CD4-positive, alpha-beta T cell (primary cell): ENCODE measurements around the gene WDR91. TPM values are rescaled to one million over a fixed set of nuclear protein-coding genes. Genes with fewer than 3 reads are reported as not detected.

ENCODE experiments used
- ATAC-seq: fragments of 200-7000 bp; cut with Tn5 transposase; one replicate; pipeline ENCODE4 v1.10.0; 2022; ENCODE audit warnings: mild to moderate bottlenecking; ENCODE audit not compliant: poor library complexity
- CTCF ChIA-PET: fragments of 350-600 bp; sonication (Branson Sonifier 250); formaldehyde crosslinking; loops from one replicate; lab custom pipeline; 2021; ENCODE audit warnings: antibody characterized with exemption, inconsistent platforms; lab: Charles Lee
- POLR2A ChIA-PET: fragments of 350-600 bp; sonication (Branson Sonifier 250); formaldehyde crosslinking; loops from one replicate; lab custom pipeline; 2021; ENCODE audit warnings: antibody characterized with exemption, inconsistent platforms; lab: Charles Lee
- DNase-seq, 14 experiments: peaks; one replicate each; pipeline ENCODE4 v3.0.0-alpha.2; 2013 to 2020; ENCODE audit warnings: mixed read lengths in 2 of 14
- H3K27ac ChIP-seq, 2 donors: one replicate each; pipeline versions ENCODE4 v1.5.1 to v1.7.0; 2013; ENCODE audit warnings: low read length in 2 of 2, low read depth in 1 of 2, mild to moderate bottlenecking in 1 of 2
- H3K27me3 ChIP-seq, 2 experiments: 1 replicate in 1 of 2; 2 replicates in 1 of 2; pipeline versions ENCODE4 v1.6.1 to v1.7.0; 2013; ENCODE audit warnings: low read length in 2 of 2, control low read depth in 1 of 2, mild to moderate bottlenecking in 1 of 2, moderate library complexity in 1 of 2; ENCODE audit not compliant: insufficient read depth in 2 of 2, control insufficient read depth in 1 of 2
- H3K36me3 ChIP-seq: one replicate; pipeline ENCODE4 v1.6.1; 2013; ENCODE audit warnings: low read length, control low read depth; ENCODE audit not compliant: insufficient read depth
- H3K4me1 ChIP-seq: one replicate; pipeline ENCODE4 v1.6.1; 2013; ENCODE audit warnings: low read length, control low read depth; ENCODE audit not compliant: insufficient read depth
- H3K4me3 ChIP-seq: one replicate; pipeline ENCODE4 v1.5.1; 2013; ENCODE audit warnings: mild to moderate bottlenecking, low read length, moderate library complexity
- H3K9me3 ChIP-seq, 2 experiments: 1 replicate in 1 of 2; 2 replicates in 1 of 2; pipeline versions ENCODE4 v1.6.1 to v1.7.0; 2013; ENCODE audit warnings: low read length in 2 of 2, mild to moderate bottlenecking in 2 of 2, control low read depth in 1 of 2, moderate library complexity in 1 of 2; ENCODE audit not compliant: control insufficient read depth in 1 of 2, insufficient read depth in 1 of 2
- H3K27ac Mint-ChIP-seq: one replicate; pipeline ENCODE4 v1.8.0; 2020; ENCODE audit warnings: mixed read lengths
- H3K27me3 Mint-ChIP-seq: one replicate; pipeline ENCODE4 v1.8.0; 2021; ENCODE audit warnings: mixed read lengths
- H3K36me3 Mint-ChIP-seq: one replicate; pipeline ENCODE4 v1.8.0; 2021; ENCODE audit warnings: low read depth, mixed read lengths
- H3K4me1 Mint-ChIP-seq: one replicate; pipeline ENCODE4 v1.8.0; 2021; ENCODE audit warnings: low read depth, mixed read lengths
- H3K4me3 Mint-ChIP-seq: one replicate; pipeline ENCODE4 v1.8.0; 2020; ENCODE audit warnings: mild to moderate bottlenecking, mixed read lengths
- H3K9me3 Mint-ChIP-seq: one replicate; pipeline ENCODE4 v1.8.0; 2020; ENCODE audit warnings: mixed read lengths
- intact Hi-C, 2 experiments: fragments of 100-400 bp; cut with DNase I in 1 of 2; cut with micrococcal nuclease in 1 of 2; formaldehyde crosslinking; loops; one replicate each; pipeline versions ENCODE4 v1.15.1 to v1.9.0; 2023 to 2025; cut with DNase I, micrococcal nuclease
- total RNA-seq, 174 experiments: library from RNA in 2 of 174; stranded (reverse) in 2 of 174; gene quantifications; one replicate each; pipeline ENCODE4 v1.2.3 and lab custom pipeline; 2021 to 2026
- TF ChIP-seq, protein P1 (sequence below): fragments of 200-600 bp; IDR thresholded peaks from one replicate; pipeline ENCODE4 v1.8.0; 2022; ENCODE audit warnings: antibody characterized with exemption, mild to moderate bottlenecking

The WDR91 gene
- total RNA-seq, 2 experiments from 2014 or later, result 39.9 to 41.7 TPM

DNA sequence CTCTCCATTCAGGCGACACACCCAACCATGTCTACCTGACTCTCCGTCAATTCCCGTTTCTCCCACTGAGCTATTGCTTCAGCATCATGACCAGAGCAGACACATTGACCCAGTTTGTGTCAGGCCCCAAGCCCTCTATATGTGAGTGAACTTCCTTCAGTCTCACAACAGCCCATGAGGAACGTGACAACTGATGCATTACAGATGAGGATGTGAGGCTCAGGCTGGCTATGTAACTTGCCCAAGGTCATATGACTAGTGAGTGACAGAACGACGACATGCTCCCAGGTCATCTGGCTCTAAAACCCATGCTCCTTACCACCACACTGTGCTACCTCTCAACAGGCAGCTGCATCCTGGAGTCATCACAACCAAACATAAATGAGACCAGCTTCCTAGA, 59.8 kb downstream of the WDR91 start:
- Histone ChIP-seq H3K36me3 (peaks cover 19% of the 10 kb centered on the region), H3K9me3 (peaks cover 0 to 22% of the 10 kb centered on the region in 2 experiments), H3K4me1 (peaks cover 23% of the 10 kb centered on the region), H3K4me3 (no peak overlapping the region), H3K27me3 (no peaks in the 10 kb centered on the region), H3K27ac (no peak overlapping the region)
- Mint-ChIP-seq H3K4me1 (peaks cover 84% of the 10 kb centered on the region), H3K27ac (peak overlapping the region; percentile 46), H3K9me3 (peaks cover 28% of the 10 kb centered on the region), H3K4me3 (peak overlapping the region; percentile 57), H3K36me3 (peaks cover 78% of the 10 kb centered on the region), H3K27me3 (no peaks in the 10 kb centered on the region)
- POLR2A ChIA-PET, result interaction anchor here (0.7 to 0.9 kb wide), 2 partner anchors 13 to 19 kb away, joined by 5 read pairs; partner anchors contain the start of gene CYREN
- intact Hi-C loops, result loop anchor here in 1 of 2 experiments (2.0 to 5.0 kb wide), 2 partner anchors 15 to 499 kb away; no protein-coding TSS in a partner anchor
- TF ChIP-seq, protein P1, sequence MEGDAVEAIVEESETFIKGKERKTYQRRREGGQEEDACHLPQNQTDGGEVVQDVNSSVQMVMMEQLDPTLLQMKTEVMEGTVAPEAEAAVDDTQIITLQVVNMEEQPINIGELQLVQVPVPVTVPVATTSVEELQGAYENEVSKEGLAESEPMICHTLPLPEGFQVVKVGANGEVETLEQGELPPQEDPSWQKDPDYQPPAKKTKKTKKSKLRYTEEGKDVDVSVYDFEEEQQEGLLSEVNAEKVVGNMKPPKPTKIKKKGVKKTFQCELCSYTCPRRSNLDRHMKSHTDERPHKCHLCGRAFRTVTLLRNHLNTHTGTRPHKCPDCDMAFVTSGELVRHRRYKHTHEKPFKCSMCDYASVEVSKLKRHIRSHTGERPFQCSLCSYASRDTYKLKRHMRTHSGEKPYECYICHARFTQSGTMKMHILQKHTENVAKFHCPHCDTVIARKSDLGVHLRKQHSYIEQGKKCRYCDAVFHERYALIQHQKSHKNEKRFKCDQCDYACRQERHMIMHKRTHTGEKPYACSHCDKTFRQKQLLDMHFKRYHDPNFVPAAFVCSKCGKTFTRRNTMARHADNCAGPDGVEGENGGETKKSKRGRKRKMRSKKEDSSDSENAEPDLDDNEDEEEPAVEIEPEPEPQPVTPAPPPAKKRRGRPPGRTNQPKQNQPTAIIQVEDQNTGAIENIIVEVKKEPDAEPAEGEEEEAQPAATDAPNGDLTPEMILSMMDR, result no peak
- CTCF ChIA-PET, result interaction anchor here (7.2 kb wide), 1 partner anchor 18 kb away, joined by 53 read pairs; the partner anchor contains the start of gene CYREN
- ATAC-seq (no peak), DNase-seq (peak in 3 of 14 experiments; percentile 18 to 72 (median 56))

DNA sequence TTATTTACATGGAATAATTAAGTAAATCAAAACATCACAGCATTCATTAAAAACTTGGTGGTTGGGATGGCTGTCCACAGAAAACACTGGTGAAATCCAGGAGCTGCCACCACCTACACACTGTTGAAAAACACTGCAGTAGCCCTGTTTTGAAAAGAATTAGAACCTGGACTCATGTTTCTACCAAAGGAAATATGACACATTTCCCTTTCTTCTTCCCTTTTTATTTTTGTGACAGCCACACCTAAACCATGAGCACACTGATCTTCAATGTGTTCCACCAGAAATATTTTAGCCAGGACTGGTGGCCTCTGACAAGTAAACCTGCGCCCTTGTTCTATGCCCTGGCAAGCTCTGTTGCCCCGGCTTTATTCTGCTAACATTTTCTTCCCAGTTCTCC, 60.2 kb downstream of the WDR91 start:
- Mint-ChIP-seq H3K4me1 (peaks cover 88% of the 10 kb centered on the region), H3K27ac (peak overlapping the region; percentile 46), H3K9me3 (peaks cover 24% of the 10 kb centered on the region), H3K27me3 (no peaks in the 10 kb centered on the region), H3K4me3 (peak overlapping the region; percentile 57), H3K36me3 (peaks cover 74% of the 10 kb centered on the region)
- Histone ChIP-seq H3K9me3 (peaks cover 0 to 18% of the 10 kb centered on the region in 2 experiments), H3K36me3 (peaks cover 18% of the 10 kb centered on the region), H3K27ac (no peak overlapping the region), H3K4me1 (peaks cover 27% of the 10 kb centered on the region), H3K4me3 (no peak overlapping the region), H3K27me3 (no peaks in the 10 kb centered on the region)
- ATAC-seq, result no peak
- intact Hi-C loops, result loop anchor here in 1 of 2 experiments (2.0 to 5.0 kb wide), 2 partner anchors 16 to 499 kb away; no protein-coding TSS in a partner anchor
- DNase-seq, result no peak
- POLR2A ChIA-PET, result interaction anchor here (0.9 to 1.1 kb wide), 2 partner anchors 18 to 20 kb away, joined by 4 to 5 read pairs; partner anchors contain the start of gene CYREN
- CTCF ChIA-PET, result interaction anchor here (7.2 kb wide), 1 partner anchor 18 kb away, joined by 53 read pairs; the partner anchor contains the start of gene CYREN
- TF ChIP-seq, protein P1, result no peak

DNA sequence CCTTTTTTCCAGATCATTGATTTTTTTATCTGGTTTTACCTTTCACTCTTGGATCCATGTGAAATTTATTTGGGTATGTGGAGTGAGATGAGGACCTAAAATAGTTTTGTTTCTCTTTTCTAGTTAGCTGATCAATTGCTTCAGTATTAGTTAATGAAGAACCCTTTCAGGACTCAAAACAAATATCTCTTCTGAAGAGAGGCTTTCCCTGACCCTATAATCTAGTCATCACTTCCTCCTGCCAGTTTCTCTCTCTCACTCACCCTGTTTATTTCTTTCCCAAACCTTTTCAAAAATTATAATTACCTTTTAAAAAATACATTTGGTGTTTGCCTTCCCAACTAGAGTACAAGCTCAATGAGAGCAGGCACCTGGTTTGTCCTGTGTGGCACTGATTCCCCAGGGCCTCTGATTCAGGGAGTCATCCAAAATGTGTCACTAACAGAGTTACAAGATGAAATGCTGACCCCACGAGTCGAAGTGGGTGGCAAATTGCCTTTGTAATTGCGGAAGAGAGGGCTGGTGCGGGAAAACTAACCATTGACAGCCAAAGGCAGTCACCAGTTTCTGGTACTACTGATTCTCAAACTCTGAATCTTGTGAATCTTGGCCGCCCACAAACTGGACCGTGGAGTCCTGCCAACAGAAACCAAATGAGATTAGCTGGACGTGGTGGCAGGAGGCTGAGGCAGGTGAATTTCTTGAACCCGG, 61.1 kb downstream of the WDR91 start:
- peaks cover 92% of the 10 kb centered on the region for H3K4me1 Mint-ChIP-seq
- ChIA-PET CTCF (interaction anchor here (7.2 kb wide), 1 partner anchor 19 kb away, joined by 53 read pairs; the partner anchor contains the start of gene CYREN), POLR2A (interaction anchor here (1.1 to 4.7 kb wide), 4 partner anchors 7 to 163 kb away, joined by 4 to 70 read pairs (median 18); partner anchors contain the start of genes AGBL3 and WDR91)
- no peak overlapping the region for H3K27ac ChIP-seq
- intact Hi-C loops, result loop anchor here in 1 of 2 experiments (2.0 to 5.0 kb wide), 2 partner anchors 17 to 498 kb away; no protein-coding TSS in a partner anchor
- H3K36me3 ChIP-seq, result peaks cover 12% of the 10 kb centered on the region
- no peaks in the 10 kb centered on the region for H3K27me3 Mint-ChIP-seq
- H3K4me1 ChIP-seq, result peaks cover 31% of the 10 kb centered on the region
- H3K27ac Mint-ChIP-seq, result peak overlapping the region; percentile 98
- DNase-seq (no peak), ATAC-seq (no peak)
- H3K27me3 ChIP-seq, result no peaks in the 10 kb centered on the region
- H3K4me3 ChIP-seq, result no peak overlapping the region
- H3K9me3 ChIP-seq, result peaks cover 0 to 9% of the 10 kb centered on the region in 2 experiments
- TF ChIP-seq, protein P1, result no peak
- peaks cover 18% of the 10 kb centered on the region for H3K9me3 Mint-ChIP-seq
- H3K4me3 Mint-ChIP-seq, result peak overlapping the region; percentile 91
- H3K36me3 Mint-ChIP-seq, result peaks cover 65% of the 10 kb centered on the region
